Esophagus squamous epithelium (tissue), 5 donors: ENCODE results near the gene GPSM3. TPM values are rescaled to one million over a fixed set of nuclear protein-coding genes. Genes with fewer than 3 reads are reported as not detected.
"Not testable (repeated sequence)": the region's sequence is repeated elsewhere in the genome, so short reads cannot be mapped to it uniquely, and the experiment has no call there.

ENCODE experiments used
- DNase-seq: peaks from one replicate; lab custom pipeline; 2025; lab: John Stamatoyannopoulos, UW
- H3K27ac ChIP-seq, 4 donors: fragments of 200-600 bp; sonication (generic); one replicate each; pipeline ENCODE4 v1.5.1; 2016 to 2019; ENCODE audit warnings: mild to moderate bottlenecking in 1 of 4
- H3K27me3 ChIP-seq, 4 donors: fragments of 200-600 bp; sonication (generic); 1 replicate in 3 of 4; 2 replicates in 1 of 4; pipeline versions ENCODE4 v1.5.1 to v1.6.0; 2017 to 2021; ENCODE audit warnings: antibody characterized with exemption in 1 of 4
- H3K36me3 ChIP-seq, 3 donors: fragments of 200-600 bp; sonication (generic); one replicate each; pipeline ENCODE4 v1.5.1; 2016 to 2019
- H3K4me1 ChIP-seq, 3 donors: fragments of 200-600 bp; sonication (generic); one replicate each; pipeline ENCODE4 v1.5.1; 2017 to 2019
- H3K4me3 ChIP-seq, 4 donors: fragments of 200-600 bp; sonication (generic); 1 replicate in 3 of 4; 2 replicates in 1 of 4; pipeline ENCODE4 v1.5.1; 2016 to 2019; ENCODE audit warnings: mild to moderate bottlenecking in 2 of 4, moderate library complexity in 1 of 4
- H3K9me3 ChIP-seq, 3 donors: fragments of 200-600 bp; sonication (generic); one replicate each; pipeline ENCODE4 v1.5.1; 2016 to 2019
- CTCF ChIP-seq, 6 experiments: fragments of 450-650 bp in 4 of 6; fragments of 200-600 bp in 2 of 6; sonication (generic) in 2 of 6; IDR thresholded peaks; one replicate each; pipeline ENCODE4 v1.5.1; 2016 to 2019; ENCODE audit warnings: antibody characterized with exemption in 6 of 6, mild to moderate bottlenecking in 4 of 6, moderate library complexity in 4 of 6
- POLR2A ChIP-seq, 4 donors: fragments of 450-650 bp; IDR thresholded peaks; one replicate each; pipeline ENCODE4 v1.6.1; 2017; ENCODE audit warnings: antibody characterized with exemption in 4 of 4, mild to moderate bottlenecking in 4 of 4, moderate library complexity in 3 of 4
- WGBS, 2 donors: methylation state at CpG; one replicate each; pipeline ENCODE4 v1.1.5; 2018; 5-methylcytosine and 5-hydroxymethylcytosine counted together
- intact Hi-C: fragments of 100-400 bp; cut with DNase I; formaldehyde crosslinking; loops from one replicate; pipeline ENCODE4 v1.15.0; 2022
- total RNA-seq, 4 donors: library from RNA; depleted of rRNA; stranded (reverse); fragments of >200 nt; gene quantifications; one replicate each; pipeline ENCODE4 v1.1.0, GENCODE V29; 2016
- donor health status: DM: yes; HTN: yes; CAD: no.

The GPSM3 gene
- total RNA-seq, 4 donors from 2014 or later, result 1.6 to 14.1 (median 6.5) TPM

- no peak for TF ChIP-seq CTCF (IDR thresholded peaks at IDR 0.05)
- TF ChIP-seq POLR2A (IDR thresholded peaks at IDR 0.05), result no peak
- Histone ChIP-seq H3K4me3 (no peak overlapping the region), H3K4me1 (no peaks in the 10 kb centered on the region), H3K27me3 (no peaks in the 10 kb centered on the region), H3K27ac (no peak overlapping the region), H3K9me3 (no peaks in the 10 kb centered on the region), H3K36me3 (no peaks in the 10 kb centered on the region)
- 72 to 74% methylated on average over 9 to 11 of the region's 12 CpGs for WGBS, 2 donors
- intact Hi-C loops, result no loop called here
- DNase-seq, result no peak
Measured at GRCh38 chr6:32212076-32212760, 19.8 kb upstream of the GPSM3 start.

GRCh38 chr6:32211432-32211831, 19.0 kb upstream of the GPSM3 start:
- 77 to 88% methylated on average over 4 of the region's 4 CpGs for WGBS, 2 donors
- H3K4me3 ChIP-seq, H3K9me3 ChIP-seq, H3K27ac ChIP-seq, intact Hi-C loops, H3K27me3 ChIP-seq, H3K4me1 ChIP-seq, DNase-seq, H3K36me3 ChIP-seq: not testable (repeated sequence)

- 92 to 96% methylated on average over 4 to 5 of the region's 5 CpGs for WGBS, 2 donors
- Histone ChIP-seq H3K4me1 (no peaks in the 10 kb centered on the region), H3K4me3 (no peak overlapping the region), H3K27me3 (no peaks in the 10 kb centered on the region), H3K27ac (no peak overlapping the region), H3K9me3 (no peaks in the 10 kb centered on the region), H3K36me3 (no peaks in the 10 kb centered on the region)
- DNase-seq, result no peak
- no peak for TF ChIP-seq POLR2A (IDR thresholded peaks at IDR 0.05)
- TF ChIP-seq CTCF (IDR thresholded peaks at IDR 0.05), result no peak
- intact Hi-C loops, result no loop called here
Measured at GRCh38 chr6:32210191-32210601, 17.8 kb upstream of the GPSM3 start.

- no peak for DNase-seq
- WGBS, 2 donors, result 91 to 96% methylated on average over 1 of the region's 1 CpG
- TF ChIP-seq CTCF (IDR thresholded peaks at IDR 0.05), result no peak
- TF ChIP-seq POLR2A (IDR thresholded peaks at IDR 0.05), result no peak
- peaks cover 0 to 2% (median 0%) of the 10 kb centered on the region in 3 donors for H3K36me3 ChIP-seq
- H3K4me3 ChIP-seq, result no peak overlapping the region
- H3K27me3 ChIP-seq, result no peaks in the 10 kb centered on the region
- intact Hi-C loops, result no loop called here
- no peaks in the 10 kb centered on the region for H3K9me3 ChIP-seq
- H3K27ac ChIP-seq, result no peak overlapping the region
- no peaks in the 10 kb centered on the region for H3K4me1 ChIP-seq
Measured at GRCh38 chr6:32208996-32209395, 16.6 kb upstream of the GPSM3 start.

GRCh38 chr6:32204268-32204715, 11.8 kb upstream of the GPSM3 start:
- H3K9me3 ChIP-seq, result no peaks in the 10 kb centered on the region
- no peak overlapping the region for H3K27ac ChIP-seq
- H3K27me3 ChIP-seq, result peaks cover 0 to 4% (median 0%) of the 10 kb centered on the region in 4 donors
- 93% methylated on average over 1 to 3 of the region's 3 CpGs for WGBS, 2 donors
- TF ChIP-seq POLR2A (IDR thresholded peaks at IDR 0.05) (no peak), CTCF (IDR thresholded peaks at IDR 0.05) (no peak)
- intact Hi-C loops, result no loop called here
- H3K36me3 ChIP-seq, result peaks cover 0 to 6% (median 0%) of the 10 kb centered on the region in 3 donors
- no peak for DNase-seq
- no peaks in the 10 kb centered on the region for H3K4me1 ChIP-seq
- H3K4me3 ChIP-seq, result no peak overlapping the region
